ENCODE measurements around the gene IFRD2. TPM values are rescaled to one million over a fixed set of nuclear protein-coding genes. Genes with fewer than 3 reads are reported as not detected.
A peak's percentile ranks its signal among the peaks of the same experiment; 100 is the strongest.

IFRD2 gene
- 54.2 TPM for polyA plus RNA-seq (ENCODE audit: insufficient read length)

GRCh38 chr3:50292159-50293078 is at the start of gene IFRD2:
TSS of gene IFRD2 (minus strand) at chr3:50292429. CDS start at chr3:50292274, 155 bp downstream.
- DNase-seq = peak; percentile 98

GRCh38 chr3:50341537-50341936 is 49.3 kb upstream of the IFRD2 start:
- no peak for DNase-seq

- peak; percentile 91 for DNase-seq
Observed at GRCh38 chr3:50340448-50341329, 48.5 kb upstream of the IFRD2 start, which contains the start of gene RASSF1. TSS of gene RASSF1 (minus strand) at chr3:50340836. CDS start at chr3:50340805, 31 bp downstream.

DNA sequence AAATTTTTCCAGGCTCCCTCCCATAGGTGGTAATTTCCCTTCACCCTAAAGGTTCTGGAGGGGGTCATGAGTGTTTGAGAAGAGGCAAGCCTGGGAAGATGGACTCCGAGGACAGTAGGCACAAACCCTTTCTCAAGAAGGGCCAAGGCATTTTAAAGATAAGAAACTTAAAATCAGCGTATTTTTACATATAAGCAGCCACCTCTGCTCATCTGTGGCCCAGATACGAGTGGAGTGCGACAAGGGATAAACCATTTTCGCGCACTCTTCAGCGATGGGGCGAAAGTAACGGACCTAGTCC is 47.9 kb upstream of the IFRD2 start:
- DNase-seq = no peak

GRCh38 chr3:50339485-50340146 is 47.4 kb upstream of the IFRD2 start:
- no peak for DNase-seq

GRCh38 chr3:50338965-50339364 is 46.7 kb upstream of the IFRD2 start:
- DNase-seq = no peak

- DNase-seq = peak; percentile 99
Observed at GRCh38 chr3:50337175-50337861, 45.1 kb upstream of the IFRD2 start.

- DNase-seq = no peak
Observed at GRCh38 chr3:50336452-50337174, 44.4 kb upstream of the IFRD2 start.

DNA sequence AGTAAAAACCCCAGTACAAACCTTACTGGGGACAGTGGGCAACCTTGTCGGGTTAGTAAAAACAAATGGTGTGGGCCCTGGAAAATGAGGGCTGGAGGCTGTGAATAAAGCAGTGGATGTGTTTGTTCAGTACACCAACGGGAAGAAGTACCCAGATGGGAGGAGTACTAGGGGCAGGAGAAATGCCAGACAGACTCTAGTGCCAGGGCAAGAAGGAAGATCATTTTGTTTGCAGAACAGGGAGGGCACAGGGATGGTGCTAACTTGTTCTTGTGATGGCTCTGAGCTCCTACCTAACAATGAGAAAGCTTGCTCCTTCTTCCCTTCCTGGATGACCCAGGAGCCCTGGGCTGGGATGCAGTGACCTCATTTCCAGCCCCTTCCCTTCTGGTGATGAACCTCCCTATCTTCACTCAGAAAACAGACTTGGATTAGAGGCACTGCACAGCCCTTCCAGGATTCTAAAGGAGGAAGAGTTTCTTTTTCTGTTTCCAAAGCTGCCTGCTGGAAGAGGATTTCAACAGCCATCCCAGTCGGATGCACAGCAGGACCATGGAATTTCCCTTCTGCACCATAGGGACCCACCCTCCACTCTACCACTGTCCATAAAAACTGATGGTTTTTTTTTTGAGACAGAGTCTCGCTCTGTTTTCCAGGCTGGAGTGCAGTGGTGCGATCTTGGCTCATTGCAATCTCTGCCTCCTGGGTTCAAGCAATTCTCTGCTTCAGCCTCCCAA is 42.3 kb upstream of the IFRD2 start:
- DNase-seq = no peak

DNA sequence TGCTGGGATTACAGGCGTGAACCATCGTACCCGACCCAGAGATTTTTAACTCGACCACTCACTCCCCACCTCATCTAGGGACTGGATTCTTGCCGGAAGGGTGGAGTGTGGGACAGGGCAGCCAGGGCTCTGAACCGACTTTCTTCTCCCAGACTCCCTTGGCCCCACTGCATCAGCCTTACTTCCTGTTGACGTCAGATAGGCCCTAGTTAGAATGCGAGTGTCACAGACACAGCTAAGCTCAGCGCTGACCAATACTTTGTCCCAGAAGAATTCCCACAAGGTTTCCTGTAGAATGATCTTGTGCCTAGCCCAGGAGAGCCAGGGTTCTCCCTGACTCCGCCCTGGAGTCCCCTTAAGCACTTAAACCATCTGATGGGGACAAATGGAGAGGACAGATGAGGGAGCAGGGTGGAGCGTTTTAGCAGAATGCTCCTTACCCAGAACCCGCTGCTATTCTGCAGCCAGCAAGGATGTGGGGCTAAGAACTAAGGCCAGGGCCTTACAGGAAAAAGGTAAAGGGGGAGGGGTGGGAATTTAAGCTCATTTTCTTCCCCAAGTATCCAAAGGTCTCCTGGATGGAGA is 41.6 kb upstream of the IFRD2 start:
- DNase-seq = no peak

DNA sequence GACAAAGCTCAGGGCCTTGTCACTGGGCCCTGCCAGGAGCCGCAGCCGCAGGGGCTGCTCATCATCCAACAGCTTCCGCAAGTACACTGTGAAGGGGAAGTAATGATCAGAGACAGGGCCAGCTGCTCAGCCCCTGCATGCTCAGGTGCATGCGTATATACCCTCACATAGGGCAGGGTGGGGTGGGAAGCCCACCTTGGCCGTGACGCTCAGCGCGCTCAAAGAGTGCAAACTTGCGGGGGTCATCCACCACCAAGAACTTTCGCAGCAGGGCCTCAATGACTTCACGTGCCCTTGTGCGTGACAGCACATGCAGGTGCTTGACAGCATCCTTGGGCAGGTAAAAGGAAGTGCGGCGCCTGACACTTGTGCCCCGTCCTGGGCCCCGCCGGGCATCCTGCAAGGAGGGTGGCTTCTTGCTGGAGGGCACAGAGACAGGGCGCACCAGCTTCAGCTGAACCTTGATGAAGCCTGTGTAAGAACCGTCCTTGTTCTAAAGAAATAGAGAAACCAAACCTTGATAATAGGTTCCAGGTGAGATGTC is 39.2 kb upstream of the IFRD2 start:
- DNase-seq = no peak

DNA sequence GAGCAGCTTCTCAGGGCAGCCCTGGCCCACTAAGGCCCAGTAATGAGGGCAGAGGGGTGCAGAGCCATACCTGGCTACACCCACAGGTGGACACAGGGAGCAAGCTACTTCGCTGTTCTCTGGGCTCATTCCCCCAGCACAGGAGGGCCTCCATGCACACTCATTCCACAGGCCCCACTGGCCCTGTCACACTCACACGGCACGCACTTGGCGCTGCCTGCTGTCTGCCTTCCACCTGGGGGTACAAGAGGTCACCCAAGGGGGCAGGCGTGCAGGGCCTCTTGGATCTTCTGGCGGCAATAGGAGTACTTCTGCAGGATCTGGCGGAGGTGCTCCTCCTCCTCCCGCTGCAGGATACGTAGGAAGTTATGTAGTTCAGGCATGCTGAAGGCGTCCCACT is 38.1 kb upstream of the IFRD2 start:
- no peak for DNase-seq

- DNase-seq = peak; percentile 96
Observed at GRCh38 chr3:50327943-50328691, 35.9 kb upstream of the IFRD2 start, which contains the start of gene TUSC2. TSS of gene TUSC2 (minus strand) at chr3:50328223. CDS start at chr3:50328099, 124 bp downstream.

DNA sequence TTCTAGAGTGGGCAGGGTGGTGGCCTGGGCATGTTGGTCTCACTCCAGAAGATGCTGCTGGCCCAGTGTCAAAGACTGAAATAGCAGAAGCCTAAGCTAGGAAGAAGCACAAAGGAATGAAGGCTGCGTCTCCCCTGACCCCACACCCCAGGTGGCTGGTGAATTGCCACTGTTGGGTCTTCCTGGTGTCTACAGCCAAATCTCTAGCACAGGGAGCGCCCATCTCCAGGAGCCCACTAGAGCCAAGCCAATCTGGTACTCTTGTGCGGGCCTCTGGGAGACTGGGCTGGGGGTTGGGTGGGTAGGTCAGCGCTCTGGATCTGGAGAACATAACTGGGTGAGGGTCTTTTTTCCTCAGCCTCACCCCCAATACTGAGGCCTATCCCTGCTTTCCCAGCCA is 34.9 kb upstream of the IFRD2 start:
- DNase-seq = no peak

GRCh38 chr3:50326182-50326541 is 33.9 kb upstream of the IFRD2 start:
- no peak for DNase-seq

DNA sequence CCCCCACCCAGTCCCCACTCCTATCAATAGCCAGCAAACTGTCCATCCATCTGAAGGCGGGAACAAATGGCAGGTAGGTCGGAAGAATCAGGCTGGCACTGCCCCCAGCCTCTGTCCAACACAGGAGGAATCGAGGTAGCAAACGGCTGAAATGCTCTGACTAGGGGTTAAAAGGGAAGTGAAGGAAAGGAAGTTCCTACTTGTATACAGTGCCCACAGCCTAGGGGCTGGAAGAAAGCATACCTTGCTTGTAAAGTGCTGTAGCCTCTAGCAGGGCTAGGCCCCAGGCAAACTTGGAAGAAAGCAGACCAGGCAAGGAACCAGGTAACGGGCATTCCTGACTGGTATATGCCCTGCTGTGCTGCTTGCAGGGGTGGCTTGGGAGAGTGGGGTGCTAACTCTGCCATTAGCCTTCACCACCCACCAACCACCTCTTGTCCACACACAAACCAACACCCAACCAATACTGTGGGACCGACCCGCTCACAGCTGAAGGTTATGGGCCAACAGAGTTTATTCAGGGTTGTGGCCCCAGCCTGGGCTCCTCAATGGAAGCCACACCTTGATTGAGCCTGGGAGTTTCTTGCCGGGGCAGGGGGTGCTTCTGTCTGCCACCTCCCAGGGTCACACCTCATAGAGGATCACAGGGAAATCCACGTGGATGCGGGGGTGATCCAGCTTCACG is 33.4 kb upstream of the IFRD2 start:
- DNase-seq = no peak

DNA sequence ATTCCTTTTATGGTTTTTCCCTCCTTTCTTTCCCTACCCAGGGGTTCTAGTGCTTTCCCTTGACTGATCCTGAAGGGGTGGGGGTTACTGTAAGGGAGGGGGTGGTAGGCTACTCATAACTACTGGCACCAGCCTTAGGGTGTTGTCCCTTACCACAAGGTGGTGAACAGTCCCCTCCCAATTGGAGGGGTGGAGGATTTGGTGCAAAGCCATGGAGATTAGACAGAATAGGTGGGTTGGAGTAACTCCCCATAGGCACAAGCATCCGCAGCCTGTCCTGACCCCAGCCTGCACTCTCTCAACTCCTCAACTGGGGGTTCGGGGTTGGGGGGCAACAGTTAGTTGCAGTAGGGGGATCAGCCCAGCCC is 32.9 kb upstream of the IFRD2 start:
- no peak for DNase-seq

DNA sequence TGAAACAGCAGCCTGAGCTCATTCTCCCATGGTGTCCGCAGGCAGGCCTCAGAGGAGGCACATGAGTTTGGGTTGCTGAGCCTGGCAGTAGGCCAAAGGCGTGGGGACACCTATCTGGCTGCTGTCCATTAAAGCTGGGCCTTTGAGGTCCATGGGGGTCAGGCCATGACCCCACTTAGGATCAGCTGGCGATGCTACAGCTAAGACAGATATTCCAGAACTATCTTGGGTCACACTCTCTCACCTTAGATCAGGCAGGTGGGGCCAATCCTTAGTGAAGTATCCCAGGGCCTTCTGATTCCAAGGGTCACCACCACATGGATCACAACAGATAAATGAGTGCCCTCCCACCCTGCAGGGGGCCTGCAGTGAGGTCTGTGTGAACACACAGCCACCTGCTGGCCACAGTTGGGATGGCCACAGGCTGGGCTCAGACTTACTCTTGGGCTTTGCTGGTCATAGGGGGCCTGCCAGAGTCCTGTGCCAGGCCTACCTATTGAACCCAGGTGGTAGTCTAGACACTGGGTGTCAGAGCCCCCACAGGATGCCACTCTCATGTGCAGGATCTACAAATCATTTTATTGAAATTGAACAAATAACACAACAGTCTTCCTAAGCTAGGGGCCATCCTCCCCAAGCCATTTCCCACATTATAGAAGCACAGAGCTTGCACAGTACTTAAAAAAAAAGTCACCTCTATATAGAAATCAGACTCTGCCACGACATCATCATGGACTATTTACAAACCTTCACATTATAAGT is 32.3 kb upstream of the IFRD2 start:
- peak; percentile 66 for DNase-seq
